GM13976 (cell line): ENCODE results near the gene MEIS2.

Source experiments
- DNase-seq: peaks from one replicate; pipeline ENCODE4 v3.0.0; 2012; ENCODE audit warnings: low spot score
- CTCF ChIP-seq: IDR thresholded peaks from 2 replicates; pipeline ENCODE4 v1.5.1; 2012; ENCODE audit warnings: borderline replicate concordance, mild to moderate bottlenecking; ENCODE audit not compliant: insufficient read depth; ENCODE audit errors: extremely low read depth, missing control alignments, control extremely low read depth
- in situ Hi-C: fragments of 300-500 bp; cut with MboI; formaldehyde crosslinking; loops from one replicate; pipeline ENCODE4 v1.12.0; 2022; ENCODE audit warnings: low sequenced_read_pairs, mixed read lengths, inconsistent platforms; ENCODE audit not compliant: unreplicated experiment

Gene MEIS2

GRCh38 chr15:37097144-37097919 is 3.0 kb downstream of the MEIS2 start:
- in situ Hi-C loops, result no loop called here
- DNase-seq, result no peak

GRCh38 chr15:37096558-37097143 is 3.7 kb downstream of the MEIS2 start:
- no peak for TF ChIP-seq CTCF
- in situ Hi-C loops, result no loop called here
- no peak for DNase-seq

More at GRCh38 chr15:37097144-37097919, 3.0 kb downstream of the MEIS2 start:
- no peak for TF ChIP-seq CTCF

GRCh38 chr15:37095770-37096557 is 4.4 kb downstream of the MEIS2 start:
- in situ Hi-C loops, result no loop called here
- peak; percentile 6 for DNase-seq
- TF ChIP-seq CTCF, result no peak

GRCh38 chr15:37094915-37095711 is 5.2 kb downstream of the MEIS2 start:
- TF ChIP-seq CTCF, result no peak
- in situ Hi-C loops, result no loop called here
- DNase-seq, result peak; percentile 16

- no peak for TF ChIP-seq CTCF
- in situ Hi-C loops, result no loop called here
- no peak for DNase-seq
These were observed 5.9 kb downstream of the MEIS2 start for GRCh38 chr15:37094333-37094914.
